Upper lobe of left lung (tissue), 6 donors: ENCODE results near the gene DYSF. TPM values are rescaled to one million over a fixed set of nuclear protein-coding genes. Genes with fewer than 3 reads are reported as not detected.

ENCODE experiments used
- ATAC-seq, 2 donors: fragments of 200-7000 bp; cut with Tn5 transposase; one replicate each; pipeline ENCODE4 v1.9.1; 2022; ENCODE audit warnings: mild to moderate bottlenecking in 2 of 2, moderate library complexity in 2 of 2; ENCODE audit not compliant: low FRiP score in 2 of 2
- DNase-seq, 2 donors: peaks; one replicate each; pipeline ENCODE4 v3.0.0-alpha.2; 2019 to 2020
- H3K27ac ChIP-seq, 4 donors: fragments of 200-600 bp; sonication (generic); one replicate each; pipeline ENCODE4 v1.5.1; 2016 to 2019
- H3K27me3 ChIP-seq, 4 donors: fragments of 200-600 bp; sonication (generic); one replicate each; pipeline ENCODE4 v1.5.1; 2017 to 2019
- H3K36me3 ChIP-seq, 4 donors: fragments of 200-600 bp; sonication (generic); one replicate each; pipeline ENCODE4 v1.5.1; 2016 to 2019
- H3K4me1 ChIP-seq, 4 donors: fragments of 200-600 bp; sonication (generic); one replicate each; pipeline ENCODE4 v1.5.1; 2018 to 2019
- H3K4me3 ChIP-seq, 4 donors: fragments of 200-600 bp; sonication (generic); one replicate each; pipeline ENCODE4 v1.5.1; 2017 to 2019; ENCODE audit warnings: mild to moderate bottlenecking in 2 of 4, moderate library complexity in 1 of 4
- H3K9me3 ChIP-seq, 4 donors: fragments of 200-600 bp; sonication (generic); one replicate each; pipeline ENCODE4 v1.5.1; 2018 to 2019
- CTCF ChIP-seq, 6 experiments: fragments of 450-650 bp in 4 of 6; fragments of 200-600 bp in 2 of 6; sonication (generic) in 2 of 6; IDR thresholded peaks; one replicate each; pipeline ENCODE4 v1.5.1; 2016 to 2019; ENCODE audit warnings: antibody characterized with exemption in 6 of 6
- EP300 ChIP-seq, 4 donors: sonication (generic); formaldehyde crosslinking; IDR thresholded peaks; one replicate each; pipeline ENCODE4 v1.5.1; 2017; ENCODE audit warnings: antibody characterized with exemption in 4 of 4, control low read depth in 2 of 4
- POLR2A ChIP-seq, 4 donors: fragments of 450-650 bp; IDR thresholded peaks; one replicate each; pipeline ENCODE4 v1.5.1; 2016 to 2017; ENCODE audit warnings: antibody characterized with exemption in 4 of 4, mild to moderate bottlenecking in 2 of 4
- POLR2AphosphoS5 ChIP-seq, 2 donors: sonication (generic); formaldehyde crosslinking; IDR thresholded peaks; one replicate each; pipeline ENCODE4 v1.5.1; 2017; ENCODE audit warnings: antibody characterized with exemption in 2 of 2
- WGBS, 2 donors: methylation state at CpG; one replicate each; pipeline ENCODE4 v1.1.5; 2017 to 2018; 5-methylcytosine and 5-hydroxymethylcytosine counted together
- total RNA-seq, 6 donors: library from RNA; depleted of rRNA in 4 of 6; stranded (reverse); fragments of >200 nt in 4 of 6; gene quantifications; one replicate each; pipeline versions ENCODE4 v1.1.0 to v1.2.1, GENCODE V29; 2016 to 2021
- donor health status: DM: no; HTN: no; CAD: no; lungs with moderate emphysema.
- donor health status: DM: no; HTN: yes; CAD: no; lungs with severe emphysema.

DYSF gene
- total RNA-seq, 6 donors from 2014 or later: 17.5 to 72.7 (median 42.7) TPM

GRCh38 chr2:71419145-71419544, 34.2 kb upstream of the DYSF start:
- DNase-seq: no peak
- Histone ChIP-seq H3K4me1 (peaks cover 3 to 14% (median 10%) of the 10 kb centered on the region in 4 donors), H3K27me3 (no peaks in the 10 kb centered on the region), H3K4me3 (no peak overlapping the region), H3K9me3 (no peaks in the 10 kb centered on the region), H3K27ac (no peak overlapping the region), H3K36me3 (peaks cover 0 to 23% (median 9%) of the 10 kb centered on the region in 4 donors)
- WGBS, 2 donors: 93% methylated on average over 4 of the region's 4 CpGs
- no peak for ATAC-seq
- no peak for TF ChIP-seq EP300 (IDR thresholded peaks at IDR 0.05)
- TF ChIP-seq CTCF (IDR thresholded peaks at IDR 0.05): no peak
- no peak for TF ChIP-seq POLR2A (IDR thresholded peaks at IDR 0.05)
- TF ChIP-seq POLR2AphosphoS5 (IDR thresholded peaks at IDR 0.05): no peak

- Histone ChIP-seq H3K9me3 (no peaks in the 10 kb centered on the region), H3K27me3 (no peaks in the 10 kb centered on the region), H3K27ac (no peak overlapping the region), H3K4me1 (peaks cover 3 to 14% (median 10%) of the 10 kb centered on the region in 4 donors), H3K4me3 (no peak overlapping the region), H3K36me3 (peaks cover 0 to 28% (median 9%) of the 10 kb centered on the region in 4 donors)
- ATAC-seq: no peak
- 48 to 51% methylated on average over 1 of the region's 1 CpG for WGBS, 2 donors
- TF ChIP-seq POLR2A (IDR thresholded peaks at IDR 0.05) (no peak), POLR2AphosphoS5 (IDR thresholded peaks at IDR 0.05) (no peak), EP300 (IDR thresholded peaks at IDR 0.05) (no peak), CTCF (IDR thresholded peaks at IDR 0.05) (no peak)
- DNase-seq: no peak
Measured at GRCh38 chr2:71419976-71420375, 33.4 kb upstream of the DYSF start.

GRCh38 chr2:71422786-71423185, 30.6 kb upstream of the DYSF start:
- Histone ChIP-seq H3K9me3 (no peaks in the 10 kb centered on the region), H3K4me3 (no peak overlapping the region), H3K4me1 (peaks cover under 1 to 11% (median 6%) of the 10 kb centered on the region in 4 donors), H3K27me3 (no peaks in the 10 kb centered on the region), H3K36me3 (peaks cover 11 to 55% (median 15%) of the 10 kb centered on the region in 4 donors), H3K27ac (peak overlapping the region in 1 of 4 donors; percentile 32)
- no peak for DNase-seq
- WGBS, 2 donors: 81% methylated on average over 2 of the region's 2 CpGs
- ATAC-seq: no peak
- TF ChIP-seq POLR2A (IDR thresholded peaks at IDR 0.05) (no peak), POLR2AphosphoS5 (IDR thresholded peaks at IDR 0.05) (no peak), CTCF (IDR thresholded peaks at IDR 0.05) (no peak), EP300 (IDR thresholded peaks at IDR 0.05) (no peak)

- 67% methylated on average over 3 of the region's 3 CpGs for WGBS, 2 donors
- no peaks in the 10 kb centered on the region for H3K9me3 ChIP-seq
- DNase-seq (no peak), ATAC-seq (no peak)
- no peak overlapping the region for H3K4me3 ChIP-seq
- H3K27me3 ChIP-seq: no peaks in the 10 kb centered on the region
- H3K4me1 ChIP-seq: peaks cover 0 to 11% (median 5%) of the 10 kb centered on the region in 4 donors
- H3K36me3 ChIP-seq: peaks cover 12 to 62% (median 17%) of the 10 kb centered on the region in 4 donors
- TF ChIP-seq EP300 (IDR thresholded peaks at IDR 0.05) (no peak), POLR2AphosphoS5 (IDR thresholded peaks at IDR 0.05) (no peak), CTCF (IDR thresholded peaks at IDR 0.05) (no peak), POLR2A (IDR thresholded peaks at IDR 0.05) (no peak)
- H3K27ac ChIP-seq: peak overlapping the region in 2 of 4 donors; percentile 14 to 45
Measured at GRCh38 chr2:71423817-71424420, 29.4 kb upstream of the DYSF start.

GRCh38 chr2:71426721-71427120, 26.6 kb upstream of the DYSF start:
- no peak overlapping the region for H3K4me3 ChIP-seq
- no peak for TF ChIP-seq EP300 (IDR thresholded peaks at IDR 0.05)
- TF ChIP-seq POLR2AphosphoS5 (IDR thresholded peaks at IDR 0.05): no peak
- no peak for TF ChIP-seq CTCF (IDR thresholded peaks at IDR 0.05)
- TF ChIP-seq POLR2A (IDR thresholded peaks at IDR 0.05): no peak
- no peak overlapping the region for H3K27ac ChIP-seq
- DNase-seq: no peak
- peaks cover 22 to 81% (median 29%) of the 10 kb centered on the region in 4 donors for H3K36me3 ChIP-seq
- H3K4me1 ChIP-seq: peaks cover 0 to 11% (median 3%) of the 10 kb centered on the region in 4 donors
- H3K9me3 ChIP-seq: no peaks in the 10 kb centered on the region
- 85 to 96% methylated on average over 2 of the region's 2 CpGs for WGBS, 2 donors
- no peak for ATAC-seq
- no peaks in the 10 kb centered on the region for H3K27me3 ChIP-seq
